Karpas-422 (cell line): ENCODE results near the gene SMIM27. TPM values are rescaled to one million over a fixed set of nuclear protein-coding genes. Genes with fewer than 3 reads are reported as not detected.

Experiments
- DNase-seq: peaks from one replicate; pipeline ENCODE4 v3.0.0-alpha.2; 2015
- H2AFZ ChIP-seq: fragments of 200-600 bp; sonication (generic); 2 replicates; pipeline ENCODE4 v1.6.1; 2014; ENCODE audit warnings: antibody characterized with exemption, low read length, mixed read lengths
- H3K27ac ChIP-seq: fragments of 200-600 bp; sonication (generic); 2 replicates; pipeline ENCODE4 v1.5.1; 2014; ENCODE audit warnings: mild to moderate bottlenecking, low read length, moderate library complexity
- H3K27me3 ChIP-seq: fragments of 200-600 bp; sonication (generic); 2 replicates; pipeline ENCODE4 v1.6.1; 2014; ENCODE audit warnings: low read length, mixed read lengths
- H3K36me3 ChIP-seq: fragments of 200-600 bp; sonication (generic); 2 replicates; pipeline ENCODE4 v1.6.1; 2014; ENCODE audit warnings: low read length, mixed read lengths; ENCODE audit not compliant: insufficient read depth
- H3K4me1 ChIP-seq: fragments of 200-600 bp; sonication (generic); 2 replicates; pipeline ENCODE4 v1.6.1; 2014; ENCODE audit warnings: mild to moderate bottlenecking, low read length, mixed read lengths
- H3K4me2 ChIP-seq: fragments of 200-600 bp; sonication (generic); 2 replicates; pipeline ENCODE4 v1.6.1; 2014; ENCODE audit warnings: low read length, low read depth, mild to moderate bottlenecking; ENCODE audit not compliant: poor library complexity, severe bottlenecking
- H3K4me3 ChIP-seq: fragments of 200-600 bp; sonication (generic); 2 replicates; pipeline ENCODE4 v1.5.1; 2014; ENCODE audit warnings: mild to moderate bottlenecking, antibody characterized with exemption, low read length, mixed read lengths
- H3K79me2 ChIP-seq: fragments of 200-600 bp; sonication (generic); 2 replicates; pipeline ENCODE4 v1.6.1; 2014; ENCODE audit warnings: mild to moderate bottlenecking, low read length, mixed read lengths
- H3K9ac ChIP-seq: fragments of 200-600 bp; sonication (generic); 2 replicates; pipeline ENCODE4 v1.6.0; 2014; ENCODE audit warnings: low read length
- H3K9me2 ChIP-seq: fragments of 200-600 bp; sonication (generic), shearing (Covaris generic); replicated peaks from 2 replicates; pipeline ENCODE4 v1.6.0; 2014; ENCODE audit warnings: mild to moderate bottlenecking, low read length, moderate library complexity; ENCODE audit not compliant: insufficient read depth
- H3K9me3 ChIP-seq: fragments of 300-700, 200-600 bp; sonication (generic); 2 replicates; pipeline ENCODE4 v1.6.1; 2014; ENCODE audit warnings: low read length, mixed read lengths
- H4K20me1 ChIP-seq: fragments of 200-600 bp; sonication (generic); 2 replicates; pipeline ENCODE4 v1.6.1; 2014; ENCODE audit warnings: mild to moderate bottlenecking, antibody characterized with exemption, low read length, low read depth; ENCODE audit not compliant: insufficient read depth
- total RNA-seq: library from RNA; depleted of rRNA; stranded (reverse); fragments of >200 nt; shearing (Covaris generic); gene quantifications from 2 replicates; pipeline ENCODE4 v1.2.3, GENCODE V29; 2014; ENCODE audit warnings: low replicate concordance

The SMIM27 gene
- total RNA-seq, 1 experiment from 2014 or later = 12.6 TPM

DNA sequence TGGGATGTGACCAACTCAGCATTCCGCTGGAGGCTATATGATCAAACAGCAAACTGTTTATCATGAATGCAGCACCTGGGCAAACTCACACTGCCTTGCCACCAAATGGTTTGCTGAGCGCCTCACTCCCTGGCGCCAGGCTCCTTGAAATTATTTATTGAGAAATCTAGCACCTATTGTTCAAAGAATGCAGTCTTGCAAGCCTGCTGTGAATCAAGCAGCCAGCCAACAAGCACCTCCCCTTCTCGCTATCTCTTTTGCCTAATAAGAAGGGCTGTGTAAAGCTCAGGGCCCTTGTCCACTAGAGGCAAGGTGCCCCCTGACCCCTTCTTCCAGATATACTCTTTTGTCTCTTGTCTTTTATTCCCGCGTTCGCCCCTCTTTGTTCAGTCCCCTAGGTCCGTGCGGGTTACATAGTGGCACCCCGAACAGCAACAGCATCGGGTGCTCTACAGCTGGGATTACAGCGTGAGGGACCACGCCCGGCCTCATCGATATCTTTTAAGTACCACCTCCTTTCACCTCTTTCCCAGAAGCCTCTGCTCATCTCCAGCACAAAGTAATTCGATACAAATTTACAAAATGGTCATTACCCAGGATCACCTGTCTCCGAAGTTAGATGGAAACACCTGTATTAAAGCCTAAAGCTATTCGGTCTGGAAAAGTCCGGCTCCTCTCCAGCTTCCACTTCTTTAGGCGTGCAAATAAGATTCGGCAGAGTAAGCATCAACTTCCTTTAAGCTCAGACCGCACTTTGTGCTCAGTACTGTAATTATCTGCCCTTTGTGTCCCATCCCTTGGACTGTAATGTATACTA lies 27.0 kb upstream of the SMIM27 start:
- Histone ChIP-seq H2AFZ (peak overlapping the region; percentile 88; the same call in 1 of the 2 replicates), H3K9ac (peak overlapping the region; percentile 80)

DNA sequence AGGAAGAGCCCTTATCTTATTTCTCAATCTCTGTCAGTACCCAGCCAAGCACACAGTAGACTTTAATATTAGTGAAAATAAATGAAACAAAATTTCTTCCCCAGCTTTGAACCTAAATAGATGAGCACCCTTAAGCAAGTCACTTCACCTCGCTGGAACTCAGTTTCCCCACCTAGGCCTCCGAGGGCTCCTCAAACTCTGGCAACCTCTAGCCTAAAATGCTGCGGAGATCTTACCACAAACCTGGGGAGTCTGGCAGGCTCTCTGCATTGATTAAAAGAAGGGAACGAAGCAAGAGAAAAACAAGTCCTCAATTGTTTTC lies 26.5 kb upstream of the SMIM27 start:
- Histone ChIP-seq H3K36me3 (no peaks in the 10 kb centered on the region), H3K9me3 (no peaks in the 10 kb centered on the region), H3K9ac (peak overlapping the region; percentile 80), H4K20me1 (no peaks in the 10 kb centered on the region), H3K4me1 (peaks cover 30% of the 10 kb centered on the region), H3K4me2 (peak overlapping the region; percentile 98), H3K27me3 (no peaks in the 10 kb centered on the region), H3K9me2 (no peaks in the 10 kb centered on the region), H2AFZ (peak overlapping the region; percentile 88), H3K4me3 (peak overlapping the region; percentile 87), H3K27ac (peak overlapping the region; percentile 70), H3K79me2 (peaks cover 31% of the 10 kb centered on the region)
- no peak for DNase-seq

More for the DNA sequence above, 27.0 kb upstream of the SMIM27 start:
- peak overlapping the region; percentile 98 for H3K4me2 ChIP-seq
- peaks cover 30% of the 10 kb centered on the region for H3K4me1 ChIP-seq
- DNase-seq = no peak
- H3K79me2 ChIP-seq = peaks cover 31% of the 10 kb centered on the region
- H3K9me2 ChIP-seq = no peaks in the 10 kb centered on the region
- peak overlapping the region; percentile 87 for H3K4me3 ChIP-seq
- H3K27ac ChIP-seq = peak overlapping the region; percentile 70
- H4K20me1 ChIP-seq = no peaks in the 10 kb centered on the region
- H3K27me3 ChIP-seq = no peaks in the 10 kb centered on the region
- peaks cover 5% of the 10 kb centered on the region; the same call in 1 of the 2 replicates for H3K36me3 ChIP-seq
- no peaks in the 10 kb centered on the region for H3K9me3 ChIP-seq

DNA sequence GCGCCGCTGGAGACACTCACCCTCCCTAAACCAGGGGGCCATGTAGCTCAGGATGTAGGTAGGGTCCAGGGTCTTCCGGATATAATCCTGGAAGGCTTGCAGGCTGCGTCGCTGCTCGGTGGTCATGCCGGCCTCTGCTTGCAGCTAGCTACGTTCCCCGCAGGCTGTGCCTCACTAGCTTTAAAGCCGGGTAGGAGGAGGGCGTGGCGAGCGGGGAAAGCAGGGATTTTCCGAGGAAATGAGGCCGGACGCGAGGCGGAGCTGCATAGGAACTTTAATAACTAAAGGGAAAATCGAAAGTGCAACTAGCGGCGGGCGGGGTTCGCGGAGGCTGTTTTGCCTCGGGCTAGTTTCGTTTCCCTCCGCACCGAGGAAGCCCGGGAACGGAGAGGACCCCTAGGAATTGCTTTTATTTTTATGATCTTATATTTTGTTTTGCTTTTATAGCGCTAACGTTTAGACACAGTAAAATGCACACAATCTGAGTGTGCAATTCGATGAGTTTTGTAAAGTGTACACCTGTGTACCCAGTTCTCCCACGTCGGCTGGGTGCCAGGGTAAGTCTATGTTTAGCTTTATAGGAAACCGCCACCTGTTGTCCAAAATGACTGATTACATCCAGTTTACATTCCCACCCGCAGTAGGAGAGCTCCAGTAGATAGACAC lies 26.0 kb upstream of the SMIM27 start, which contains the start of gene RIGI:
RIGI (minus strand) TSS at position 156 of the 666 bp plus-strand sequence; CDS start at position 126, 30 bp downstream.
- Histone ChIP-seq H3K36me3 (no peaks in the 10 kb centered on the region), H2AFZ (peak within 1 kb of the TSS; percentile 88), H4K20me1 (no peaks in the 10 kb centered on the region), H3K4me3 (peak within 1 kb of the TSS; percentile 87), H3K4me2 (peak within 1 kb of the TSS; percentile 98), H3K9me2 (no peaks in the 10 kb centered on the region), H3K9me3 (no peaks in the 10 kb centered on the region), H3K4me1 (peaks cover 30% of the 10 kb centered on the region), H3K9ac (peak within 1 kb of the TSS; percentile 80), H3K79me2 (peaks cover 31% of the 10 kb centered on the region), H3K27me3 (no peaks in the 10 kb centered on the region), H3K27ac (peak within 1 kb of the TSS; percentile 70)
- DNase-seq = peak; percentile 78

DNA sequence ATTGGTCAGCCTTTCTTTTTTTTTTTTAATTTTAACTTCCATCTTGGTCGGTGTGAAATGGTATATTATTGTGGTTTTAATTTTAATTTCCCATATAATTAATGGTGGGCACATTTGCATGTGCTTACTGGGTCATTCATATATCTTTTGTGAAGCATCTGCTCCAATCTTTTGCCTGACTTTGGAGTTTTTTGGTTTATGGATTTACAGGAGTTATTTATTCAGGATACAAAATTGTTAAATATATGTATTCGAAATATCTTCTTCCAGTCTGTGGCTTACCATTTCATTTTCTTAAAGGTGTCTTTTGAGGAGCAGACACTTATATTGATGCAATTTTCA lies 25.4 kb upstream of the SMIM27 start:
- Histone ChIP-seq H3K9me3 (no peaks in the 10 kb centered on the region), H3K79me2 (peaks cover 31% of the 10 kb centered on the region), H3K36me3 (no peaks in the 10 kb centered on the region), H3K4me3 (peak overlapping the region; percentile 87), H2AFZ (peak overlapping the region; percentile 88), H3K27ac (peak overlapping the region; percentile 42), H3K27me3 (no peaks in the 10 kb centered on the region), H3K9ac (peak overlapping the region; percentile 80), H4K20me1 (no peaks in the 10 kb centered on the region), H3K9me2 (no peaks in the 10 kb centered on the region), H3K4me2 (peak overlapping the region; percentile 98), H3K4me1 (peaks cover 30% of the 10 kb centered on the region)
- DNase-seq = no peak

DNA sequence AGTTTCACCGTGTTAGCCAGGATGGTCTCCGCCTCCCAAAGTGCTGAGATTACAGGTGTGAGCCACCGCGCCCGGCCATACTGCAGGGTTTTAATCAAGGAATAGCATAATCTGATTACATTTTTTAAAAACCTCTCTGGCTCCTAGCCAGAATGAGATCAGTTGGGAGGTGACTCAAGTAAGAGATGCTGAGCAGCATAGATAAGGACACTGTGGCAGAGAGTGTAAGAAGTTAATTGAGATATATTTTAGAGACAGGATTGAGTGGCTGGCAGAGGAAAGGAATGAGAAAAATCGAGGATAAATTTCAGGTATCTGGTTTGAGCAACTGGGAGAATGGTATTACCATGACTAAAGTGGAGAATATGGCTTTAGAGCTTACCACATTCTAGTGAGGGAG lies 18.8 kb upstream of the SMIM27 start:
- Histone ChIP-seq H3K4me3 (no peak overlapping the region), H3K4me2 (no peak overlapping the region)

DNA sequence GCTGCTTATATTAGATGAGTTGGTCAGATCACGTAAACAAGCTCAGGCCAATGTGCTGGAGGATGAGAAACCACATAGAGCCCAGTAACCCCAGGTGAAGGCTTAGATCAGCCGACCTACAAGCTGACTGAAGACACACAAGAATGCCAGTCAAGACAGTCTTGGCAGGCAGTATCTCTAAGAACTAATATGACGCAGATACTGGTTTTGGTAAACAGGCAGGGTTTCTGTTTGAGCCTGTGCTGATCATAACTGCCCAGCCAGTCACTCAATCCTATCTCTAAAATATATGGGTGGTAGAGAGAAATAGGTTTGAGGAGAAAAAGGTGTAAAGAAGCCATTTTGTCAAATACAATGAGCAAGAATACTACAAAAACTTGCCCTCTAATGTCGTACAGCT lies 18.3 kb upstream of the SMIM27 start:
- Histone ChIP-seq H4K20me1 (no peaks in the 10 kb centered on the region), H3K4me1 (no peaks in the 10 kb centered on the region), H3K79me2 (peaks cover 5% of the 10 kb centered on the region; the same call in 1 of the 2 replicates), H3K27ac (no peak overlapping the region), H3K9me2 (no peaks in the 10 kb centered on the region), H3K36me3 (peaks cover 4% of the 10 kb centered on the region; the same call in 1 of the 2 replicates), H3K9ac (no peak overlapping the region), H2AFZ (no peak overlapping the region), H3K9me3 (no peaks in the 10 kb centered on the region), H3K4me3 (no peak overlapping the region), H3K27me3 (no peaks in the 10 kb centered on the region), H3K4me2 (no peak overlapping the region)
- no peak for DNase-seq

More for the DNA sequence above, 18.8 kb upstream of the SMIM27 start:
- Histone ChIP-seq H3K27ac (no peak overlapping the region), H3K9me2 (no peaks in the 10 kb centered on the region), H3K36me3 (peaks cover 4% of the 10 kb centered on the region; the same call in 1 of the 2 replicates), H3K9me3 (no peaks in the 10 kb centered on the region), H4K20me1 (no peaks in the 10 kb centered on the region), H3K9ac (no peak overlapping the region), H3K4me1 (no peaks in the 10 kb centered on the region), H3K27me3 (no peaks in the 10 kb centered on the region), H2AFZ (no peak overlapping the region), H3K79me2 (0 out of 2 replicates have a peak, but pooled peaks cover under 1% of the 10 kb centered on the region)
- DNase-seq = no peak

DNA sequence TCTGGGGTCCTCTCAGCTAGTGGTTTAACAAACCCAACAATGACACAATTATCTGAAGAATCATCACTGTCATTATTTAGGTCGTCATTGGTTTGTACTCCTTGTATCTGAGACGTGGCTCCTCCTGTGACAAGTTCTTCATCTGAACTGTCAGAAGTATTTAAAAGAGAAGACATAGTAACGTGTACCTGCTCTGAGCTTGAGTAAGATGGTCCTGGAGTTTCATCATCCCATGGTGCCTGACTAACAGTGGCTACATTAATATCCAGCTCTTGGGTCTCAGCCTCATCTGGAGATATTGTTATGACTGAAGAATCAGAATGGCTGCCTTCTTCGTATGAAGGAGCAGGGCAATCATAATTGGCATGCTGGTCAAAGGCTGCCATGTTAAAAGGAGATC lies 9.1 kb upstream of the SMIM27 start:
- Histone ChIP-seq H3K4me2 (no peak overlapping the region), H3K79me2 (peaks cover 93% of the 10 kb centered on the region), H3K9me3 (no peaks in the 10 kb centered on the region), H3K27me3 (no peaks in the 10 kb centered on the region), H2AFZ (no peak overlapping the region), H3K4me1 (no peaks in the 10 kb centered on the region), H3K9me2 (no peaks in the 10 kb centered on the region), H3K36me3 (peaks cover 42% of the 10 kb centered on the region), H4K20me1 (peaks cover 29% of the 10 kb centered on the region), H3K4me3 (no peak overlapping the region), H3K9ac (no peak overlapping the region), H3K27ac (no peak overlapping the region)
- DNase-seq = no peak

DNA sequence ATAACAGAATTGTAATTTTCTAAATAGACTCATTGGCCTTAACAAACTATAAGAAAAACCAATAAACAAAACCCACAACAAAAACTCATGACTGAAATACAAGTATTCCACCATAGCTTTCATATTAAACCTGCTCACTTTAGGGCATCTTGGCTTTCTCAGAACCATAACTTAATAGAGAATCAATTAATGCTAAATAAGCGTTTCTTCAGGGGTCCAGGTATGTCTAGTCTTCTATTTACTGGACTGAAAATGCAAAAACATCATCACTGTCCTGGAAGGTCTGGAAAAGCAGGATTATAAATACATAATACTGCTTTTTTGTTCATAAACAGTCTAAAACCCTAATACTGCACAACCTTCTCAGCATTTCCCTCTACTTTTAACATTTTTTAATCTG lies 6.2 kb upstream of the SMIM27 start:
- H3K79me2 ChIP-seq = peaks cover 99% of the 10 kb centered on the region
- H3K9ac ChIP-seq = no peak overlapping the region
- no peak for DNase-seq
- no peaks in the 10 kb centered on the region for H3K9me3 ChIP-seq
- no peaks in the 10 kb centered on the region for H3K27me3 ChIP-seq
- no peak overlapping the region for H3K4me2 ChIP-seq
- H3K36me3 ChIP-seq = peaks cover 41% of the 10 kb centered on the region
- no peak overlapping the region for H2AFZ ChIP-seq
- H3K4me1 ChIP-seq = peaks cover 12% of the 10 kb centered on the region
- H3K27ac ChIP-seq = no peak overlapping the region
- H3K4me3 ChIP-seq = no peak overlapping the region
- H4K20me1 ChIP-seq = peaks cover 39% of the 10 kb centered on the region
- no peaks in the 10 kb centered on the region for H3K9me2 ChIP-seq
